ENCODE results near the gene SEPTIN8.

Gene SEPTIN8

GRCh38 chr5:132814503-132815294, 37.7 kb upstream of the SEPTIN8 start:
- no peak for TF ChIP-seq CTCF (IDR thresholded peaks at IDR 0.05; ENCODE audit: borderline replicate concordance, extremely low read depth, low read length, poor library complexity, severe bottlenecking)
- no peak for TF ChIP-seq EZH2 (IDR thresholded peaks at IDR 0.05; ENCODE audit: borderline replicate concordance, low read depth, low read length, severe bottlenecking)
- Histone ChIP-seq H2AFZ (ENCODE audit: low read depth, low read length) (no peak overlapping the region), H3K27me3 (ENCODE audit: insufficient read depth, low read length, poor library complexity) (peaks cover 3% of the 10 kb centered on the region)

GRCh38 chr5:132813599-132814502, 36.8 kb upstream of the SEPTIN8 start:
- Histone ChIP-seq H2AFZ (ENCODE audit: low read depth, low read length) (no peak overlapping the region), H4K20me1 (ENCODE audit: insufficient read depth, low read length) (no peaks in the 10 kb centered on the region)
- ATAC-seq (ENCODE audit: insufficient read depth, low read depth) = no peak

More at GRCh38 chr5:132814503-132815294, 37.7 kb upstream of the SEPTIN8 start:
- Histone ChIP-seq H3K4me3 (ENCODE audit: low read depth in 1 of 2, low read length in 2 of 2) (no peak overlapping the region), H3K9me3 (ENCODE audit: insufficient read depth, low read length, severe bottlenecking) (no peaks in the 10 kb centered on the region), H3K79me2 (ENCODE audit: insufficient read depth, low read length) (no peaks in the 10 kb centered on the region), H3K9ac (ENCODE audit: low read depth, low read length) (no peak overlapping the region), H3K4me2 (ENCODE audit: insufficient read depth, low read length) (no peak overlapping the region), H4K20me1 (ENCODE audit: insufficient read depth, low read length) (no peaks in the 10 kb centered on the region), H3K4me1 (ENCODE audit: insufficient read depth, low read length) (no peaks in the 10 kb centered on the region), H3K27ac (ENCODE audit: low read length) (no peak overlapping the region), H3K36me3 (ENCODE audit: insufficient read depth, low read length) (no peaks in the 10 kb centered on the region)
- no peak for ATAC-seq (ENCODE audit: insufficient read depth, low read depth)
- no peak for DNase-seq

GRCh38 chr5:132812781-132813598, 36.0 kb upstream of the SEPTIN8 start, which contains the start of gene SOWAHA:
SOWAHA (plus strand) TSS chr5:132813302; CDS start chr5:132813622, 320 bp downstream.
- Histone ChIP-seq H3K9me3 (ENCODE audit: insufficient read depth, low read length, severe bottlenecking) (no peaks in the 10 kb centered on the region), H3K4me1 (ENCODE audit: insufficient read depth, low read length) (no peaks in the 10 kb centered on the region), H3K9ac (ENCODE audit: low read depth, low read length) (no peak within 1 kb of the TSS), H3K27me3 (ENCODE audit: insufficient read depth, low read length, poor library complexity) (peaks cover 10% of the 10 kb centered on the region), H4K20me1 (ENCODE audit: insufficient read depth, low read length) (no peaks in the 10 kb centered on the region), H2AFZ (ENCODE audit: low read depth, low read length) (no peak within 1 kb of the TSS), H3K36me3 (ENCODE audit: insufficient read depth, low read length) (no peaks in the 10 kb centered on the region), H3K4me3 (ENCODE audit: low read depth in 1 of 2, low read length in 2 of 2) (no peak within 1 kb of the TSS), H3K79me2 (ENCODE audit: insufficient read depth, low read length) (no peaks in the 10 kb centered on the region), H3K4me2 (ENCODE audit: insufficient read depth, low read length) (no peak within 1 kb of the TSS), H3K27ac (ENCODE audit: low read length) (no peak within 1 kb of the TSS)
- TF ChIP-seq EZH2 (IDR thresholded peaks at IDR 0.05; ENCODE audit: borderline replicate concordance, low read depth, low read length, severe bottlenecking) (no peak), CTCF (IDR thresholded peaks at IDR 0.05; ENCODE audit: borderline replicate concordance, extremely low read depth, low read length, poor library complexity, severe bottlenecking) (no peak)
- DNase-seq (no peak), ATAC-seq (ENCODE audit: insufficient read depth, low read depth) (no peak)

More at GRCh38 chr5:132813599-132814502, 36.8 kb upstream of the SEPTIN8 start:
- Histone ChIP-seq H3K36me3 (ENCODE audit: insufficient read depth, low read length) (no peaks in the 10 kb centered on the region), H3K27ac (ENCODE audit: low read length) (no peak overlapping the region), H3K4me3 (ENCODE audit: low read depth in 1 of 2, low read length in 2 of 2) (no peak overlapping the region), H3K27me3 (ENCODE audit: insufficient read depth, low read length, poor library complexity) (peaks cover 9% of the 10 kb centered on the region), H3K4me2 (ENCODE audit: insufficient read depth, low read length) (no peak overlapping the region), H3K9me3 (ENCODE audit: insufficient read depth, low read length, severe bottlenecking) (no peaks in the 10 kb centered on the region), H3K9ac (ENCODE audit: low read depth, low read length) (no peak overlapping the region), H3K4me1 (ENCODE audit: insufficient read depth, low read length) (no peaks in the 10 kb centered on the region), H3K79me2 (ENCODE audit: insufficient read depth, low read length) (no peaks in the 10 kb centered on the region)
- no peak for DNase-seq
- no peak for TF ChIP-seq CTCF (IDR thresholded peaks at IDR 0.05; ENCODE audit: borderline replicate concordance, extremely low read depth, low read length, poor library complexity, severe bottlenecking)
- TF ChIP-seq EZH2 (IDR thresholded peaks at IDR 0.05; ENCODE audit: borderline replicate concordance, low read depth, low read length, severe bottlenecking) = no peak
